NT2/D1 (cell line): ENCODE data around the gene DYNC1H1.

Source experiments
- SUZ12 ChIP-seq: IDR thresholded peaks from 2 replicates; pipeline ENCODE4 v1.6.1; 2011; ENCODE audit not compliant: insufficient read length, insufficient read depth; ENCODE audit errors: extremely low read depth
- YY1 ChIP-seq: IDR thresholded peaks from 2 replicates; pipeline ENCODE4 v1.6.1; 2011; ENCODE audit not compliant: insufficient read length, insufficient read depth
- ZNF274 ChIP-seq: IDR thresholded peaks from 2 replicates; pipeline ENCODE4 v1.6.1; 2011; ENCODE audit warnings: mild to moderate bottlenecking, low read depth, low read length

GRCh38 chr14:102056694-102057442, 92.5 kb downstream of the DYNC1H1 start:
- TF ChIP-seq ZNF274 (no peak), YY1 (no peak), SUZ12 (no peak)
